Tibial nerve (tissue), 4 donors: ENCODE data around the gene EBNA1BP2. TPM values are rescaled to one million over a fixed set of nuclear protein-coding genes. Genes with fewer than 3 reads are reported as not detected.

Experiments used
- DNase-seq, 2 donors: peaks; one replicate each; pipeline ENCODE4 v3.0.0-alpha.2; 2019; ENCODE audit warnings: low spot score in 2 of 2
- H3K27ac ChIP-seq, 4 donors: fragments of 200-600 bp; sonication (generic) in 3 of 4; one replicate each; pipeline ENCODE4 v1.5.1; 2017 to 2019; ENCODE audit warnings: mild to moderate bottlenecking in 1 of 4
- H3K27me3 ChIP-seq, 2 donors: fragments of 200-600 bp; sonication (generic) in 1 of 2; one replicate each; pipeline versions ENCODE4 v1.5.1 to v1.6.0; 2017 to 2019
- H3K36me3 ChIP-seq, 3 donors: fragments of 200-600 bp; sonication (generic); one replicate each; pipeline ENCODE4 v1.5.1; 2018 to 2019
- H3K4me1 ChIP-seq, 4 donors: fragments of 200-600 bp; sonication (generic) in 3 of 4; one replicate each; pipeline ENCODE4 v1.5.1; 2017 to 2019
- H3K4me3 ChIP-seq, 4 donors: fragments of 200-600 bp; sonication (generic) in 3 of 4; one replicate each; pipeline ENCODE4 v1.5.1; 2017 to 2019; ENCODE audit warnings: mild to moderate bottlenecking in 1 of 4, moderate library complexity in 1 of 4
- H3K9me3 ChIP-seq, 4 donors: fragments of 200-600 bp; sonication (generic) in 3 of 4; one replicate each; pipeline ENCODE4 v1.5.1; 2017 to 2019
- CTCF ChIP-seq, 5 experiments: fragments of 200-600 bp in 3 of 5; fragments of 450-650 bp in 2 of 5; sonication (generic) in 3 of 5; IDR thresholded peaks; one replicate each; pipeline ENCODE4 v1.5.1; 2016 to 2019; ENCODE audit warnings: antibody characterized with exemption in 5 of 5, mild to moderate bottlenecking in 3 of 5, moderate library complexity in 2 of 5
- EP300 ChIP-seq, 2 donors: sonication (generic); formaldehyde crosslinking; IDR thresholded peaks; one replicate each; pipeline ENCODE4 v1.6.1; 2017; ENCODE audit warnings: antibody characterized with exemption in 2 of 2, mild to moderate bottlenecking in 1 of 2
- POLR2A ChIP-seq, 2 donors: fragments of 450-650 bp; IDR thresholded peaks; one replicate each; pipeline ENCODE4 v1.6.1; 2017; ENCODE audit warnings: antibody characterized with exemption in 2 of 2, mild to moderate bottlenecking in 2 of 2, moderate library complexity in 2 of 2
- WGBS, 2 donors: methylation state at CpG; one replicate each; pipeline ENCODE4 v1.1.5; 2018; 5-methylcytosine and 5-hydroxymethylcytosine counted together
- total RNA-seq, 4 donors: library from RNA; depleted of rRNA; stranded (reverse); fragments of >200 nt; gene quantifications; one replicate each; pipeline ENCODE4 v1.1.0, GENCODE V29; 2016

Gene EBNA1BP2
- total RNA-seq, 4 donors from 2014 or later, result 48.8 to 57.3 (median 51.2) TPM

GRCh38 chr1:43204394-43204793 is 32.3 kb upstream of the EBNA1BP2 start:
- 88 to 94% methylated on average over 1 of the region's 1 CpG for WGBS, 2 donors
- Histone ChIP-seq H3K36me3 (no peaks in the 10 kb centered on the region), H3K9me3 (peaks cover 0 to 5% (median 0%) of the 10 kb centered on the region in 4 donors), H3K4me1 (peaks cover 0 to 20% (median 11%) of the 10 kb centered on the region in 4 donors), H3K27ac (no peak overlapping the region), H3K4me3 (no peak overlapping the region), H3K27me3 (no peaks in the 10 kb centered on the region)
- DNase-seq, result no peak
- TF ChIP-seq EP300 (IDR thresholded peaks at IDR 0.05) (no peak), POLR2A (IDR thresholded peaks at IDR 0.05) (no peak), CTCF (IDR thresholded peaks at IDR 0.05) (no peak)

GRCh38 chr1:43203859-43204258 is 31.8 kb upstream of the EBNA1BP2 start:
- Histone ChIP-seq H3K4me1 (peaks cover 0 to 20% (median 11%) of the 10 kb centered on the region in 4 donors), H3K27ac (no peak overlapping the region), H3K4me3 (no peak overlapping the region), H3K27me3 (no peaks in the 10 kb centered on the region), H3K36me3 (no peaks in the 10 kb centered on the region), H3K9me3 (peaks cover 0 to 5% (median 0%) of the 10 kb centered on the region in 4 donors)
- 95 to 98% methylated on average over 3 of the region's 3 CpGs for WGBS, 2 donors
- DNase-seq, result no peak
- TF ChIP-seq EP300 (IDR thresholded peaks at IDR 0.05), result no peak
- no peak for TF ChIP-seq CTCF (IDR thresholded peaks at IDR 0.05)
- no peak for TF ChIP-seq POLR2A (IDR thresholded peaks at IDR 0.05)

- Histone ChIP-seq H3K4me1 (no peaks in the 10 kb centered on the region), H3K27ac (no peak overlapping the region), H3K4me3 (no peak overlapping the region), H3K36me3 (no peaks in the 10 kb centered on the region), H3K27me3 (no peaks in the 10 kb centered on the region), H3K9me3 (peaks cover 0 to 13% (median 0%) of the 10 kb centered on the region in 4 donors)
- TF ChIP-seq POLR2A (IDR thresholded peaks at IDR 0.05), result no peak
- TF ChIP-seq EP300 (IDR thresholded peaks at IDR 0.05), result no peak
- TF ChIP-seq CTCF (IDR thresholded peaks at IDR 0.05), result no peak
- WGBS, 2 donors, result 53 to 56% methylated on average over 8 of the region's 8 CpGs
- DNase-seq, result no peak
Observed at GRCh38 chr1:43199093-43199726, 27.1 kb upstream of the EBNA1BP2 start.

- Histone ChIP-seq H3K36me3 (no peaks in the 10 kb centered on the region), H3K4me3 (no peak overlapping the region), H3K27me3 (no peaks in the 10 kb centered on the region), H3K4me1 (no peaks in the 10 kb centered on the region), H3K27ac (no peak overlapping the region), H3K9me3 (peaks cover 0 to 14% (median 0%) of the 10 kb centered on the region in 4 donors)
- DNase-seq, result no peak
- TF ChIP-seq CTCF (IDR thresholded peaks at IDR 0.05) (no peak), POLR2A (IDR thresholded peaks at IDR 0.05) (no peak), EP300 (IDR thresholded peaks at IDR 0.05) (no peak)
- WGBS, 2 donors, result 87 to 90% methylated on average over 7 of the region's 7 CpGs
Observed at GRCh38 chr1:43197343-43198127, 25.4 kb upstream of the EBNA1BP2 start.

- no peaks in the 10 kb centered on the region for H3K27me3 ChIP-seq
- no peaks in the 10 kb centered on the region for H3K4me1 ChIP-seq
- no peak overlapping the region for H3K27ac ChIP-seq
- peaks cover 0 to 24% (median 2%) of the 10 kb centered on the region in 4 donors for H3K9me3 ChIP-seq
- H3K4me3 ChIP-seq, result no peak overlapping the region
- DNase-seq, result no peak
- TF ChIP-seq POLR2A (IDR thresholded peaks at IDR 0.05) (no peak), CTCF (IDR thresholded peaks at IDR 0.05) (no peak), EP300 (IDR thresholded peaks at IDR 0.05) (no peak)
- no peaks in the 10 kb centered on the region for H3K36me3 ChIP-seq
Observed at GRCh38 chr1:43194509-43194908, 22.4 kb upstream of the EBNA1BP2 start.
